HCT116 (cell line): ENCODE measurements around the gene SNX9. TPM values are rescaled to one million over a fixed set of nuclear protein-coding genes. Genes with fewer than 3 reads are reported as not detected.

Experiments
- ATAC-seq: fragments of 200-7000 bp; cut with Tn5 transposase; 2 replicates; pipeline ENCODE4 v1.9.1; 2020; ENCODE audit warnings: mild to moderate bottlenecking, moderate library complexity
- BruUV-seq: library from RNA; stranded (reverse); fragments of 400-500 nt; replicated peaks from 2 replicates; lab custom pipeline; 2021; lab: Mats Ljungman, UMichigan
- CTCF ChIA-PET: fragments of 300-600 bp; sonication (Branson Sonifier 250); formaldehyde crosslinking; loops from one replicate; lab custom pipeline; 2021; ENCODE audit warnings: antibody characterized with exemption; lab: Charles Lee
- POLR2A ChIA-PET: fragments of 300-600, 350-600 bp; sonication (Branson Sonifier 250); formaldehyde crosslinking; loops from one replicate; lab custom pipeline; 2021; ENCODE audit warnings: antibody characterized with exemption; lab: Charles Lee
- RAD21 ChIA-PET, 2 experiments: fragments of 300-600 bp; sonication (Branson Sonifier 250); formaldehyde crosslinking; loops; one replicate each; lab custom pipeline; 2023; ENCODE audit warnings: low total read pairs in 2 of 2; ENCODE audit not compliant: uncharacterized antibody in 2 of 2, unreplicated experiment in 2 of 2, low non-redundant PET in 1 of 2; lab: Charles Lee
- DNase-seq: peaks from one replicate; pipeline ENCODE4 v3.0.0-alpha.2; 2010; ENCODE audit warnings: low read depth, low spot score
- H2AFZ ChIP-seq: fragments of 200-600 bp; shearing (Covaris generic), sonication (generic); 2 replicates; pipeline ENCODE4 v1.6.1; 2017; ENCODE audit warnings: low read depth, mixed run types, mixed read lengths, antibody characterized with exemption, low read length; ENCODE audit not compliant: poor library complexity, severe bottlenecking
- H3K27ac ChIP-seq: 2 replicates; pipeline ENCODE4 v1.5.1; 2012; ENCODE audit warnings: low read depth, low read length
- H3K27me3 ChIP-seq: fragments of 200-600 bp; sonication (generic); 2 replicates; pipeline ENCODE4 v1.6.1; 2016; ENCODE audit warnings: mixed run types, low read length, mixed read lengths; ENCODE audit not compliant: insufficient read depth
- H3K36me3 ChIP-seq, 2 experiments: fragments of 200-500 bp in 1 of 2; fragments of 200-600 bp in 1 of 2; sonication (Bioruptor generic) in 1 of 2; sonication (generic) in 1 of 2; 2 replicates each; pipeline versions ENCODE4 v1.5.1 to v1.6.1; 2014 to 2016; ENCODE audit warnings: low read length in 2 of 2, inconsistent platforms in 1 of 2, mixed read lengths in 1 of 2, mixed run types in 1 of 2; ENCODE audit not compliant: insufficient read depth in 2 of 2, control insufficient read depth in 1 of 2
- H3K4me1 ChIP-seq, 2 experiments: fragments of 200-600 bp in 1 of 2; sonication (generic) in 1 of 2; 2 replicates each; pipeline versions ENCODE4 v1.5.1 to v1.6.1; 2012 to 2017; ENCODE audit warnings: low read length in 2 of 2, inconsistent platforms in 1 of 2, mild to moderate bottlenecking in 1 of 2, mixed read lengths in 1 of 2, mixed run types in 1 of 2, moderate library complexity in 1 of 2; ENCODE audit not compliant: insufficient read depth in 2 of 2, control insufficient read depth in 1 of 2
- H3K4me2 ChIP-seq: fragments of 200-600 bp; sonication (generic); 2 replicates; pipeline ENCODE4 v1.6.1; 2017; ENCODE audit warnings: mixed run types, low read length, mixed read lengths
- H3K4me3 ChIP-seq, 2 experiments: fragments of 200-600 bp in 1 of 2; sonication (generic) in 1 of 2; replicated peaks in 1 of 2; 2 replicates each; pipeline ENCODE4 v1.5.1; 2011 to 2016; ENCODE audit warnings: low read length in 2 of 2, control low read depth in 1 of 2, low read depth in 1 of 2, mild to moderate bottlenecking in 1 of 2, mixed read lengths in 1 of 2, mixed run types in 1 of 2
- H3K79me2 ChIP-seq: fragments of 200-600 bp; sonication (generic); 2 replicates; pipeline ENCODE4 v1.6.1; 2017; ENCODE audit warnings: mild to moderate bottlenecking, mixed run types, low read length, moderate library complexity, mixed read lengths; ENCODE audit not compliant: insufficient read depth
- H3K9ac ChIP-seq: fragments of 200-600 bp; sonication (generic); 2 replicates; pipeline ENCODE4 v1.6.1; 2016; ENCODE audit warnings: low read length, mixed read lengths
- H3K9me2 ChIP-seq: fragments of 200-600 bp; sonication (generic), shearing (Covaris generic); 2 replicates; pipeline ENCODE4 v1.6.1; 2017; ENCODE audit warnings: mixed run types, mild to moderate bottlenecking, moderate library complexity; ENCODE audit not compliant: insufficient read depth
- H3K9me3 ChIP-seq, 2 experiments: fragments of 200-500 bp in 1 of 2; fragments of 200-600 bp in 1 of 2; sonication (Bioruptor generic) in 1 of 2; sonication (generic) in 1 of 2; 2 replicates each; pipeline ENCODE4 v1.6.1; 2014 to 2017; ENCODE audit warnings: low read length in 2 of 2, mixed read lengths in 2 of 2, inconsistent platforms in 1 of 2, low read depth in 1 of 2, mild to moderate bottlenecking in 1 of 2, mixed run types in 1 of 2, moderate library complexity in 1 of 2; ENCODE audit not compliant: control insufficient read depth in 1 of 2, insufficient read depth in 1 of 2
- H4K20me1 ChIP-seq: fragments of 200-600 bp; sonication (generic), shearing (Covaris generic); 2 replicates; pipeline ENCODE4 v1.6.1; 2017; ENCODE audit warnings: mixed run types, mild to moderate bottlenecking, moderate library complexity; ENCODE audit not compliant: insufficient read depth
- CBX3 ChIP-seq: IDR thresholded peaks from 2 replicates; pipeline ENCODE4 v1.6.1; 2012; ENCODE audit warnings: low read depth
- EZH2phosphoT487 ChIP-seq: fragments of 200-600 bp; IDR thresholded peaks from 2 replicates; pipeline ENCODE4 v1.6.1; 2018; ENCODE audit warnings: antibody characterized with exemption, borderline replicate concordance
- POLR2A ChIP-seq: IDR thresholded peaks from 2 replicates; pipeline ENCODE4 v1.7.0; 2011; ENCODE audit warnings: borderline replicate concordance; ENCODE audit not compliant: insufficient read depth, insufficient read length; ENCODE audit errors: extremely low read depth
- RAD21 ChIP-seq: IDR thresholded peaks from 2 replicates; pipeline ENCODE4 v1.6.1; 2012; ENCODE audit warnings: low read depth, mild to moderate bottlenecking
- REST ChIP-seq: IDR thresholded peaks from 2 replicates; pipeline ENCODE4 v1.6.1; 2012; ENCODE audit warnings: low read depth
- SIN3A ChIP-seq: IDR thresholded peaks from 2 replicates; pipeline ENCODE4 v1.6.1; 2012; ENCODE audit warnings: low read depth
- TCF7L2 ChIP-seq: IDR thresholded peaks from 2 replicates; pipeline ENCODE4 v1.7.0; 2011; ENCODE audit warnings: borderline replicate concordance, inconsistent platforms; ENCODE audit not compliant: insufficient read depth, insufficient read length; ENCODE audit errors: extremely low read depth
- ZBTB33 ChIP-seq: IDR thresholded peaks from 2 replicates; pipeline ENCODE4 v1.6.1; 2011; ENCODE audit warnings: mild to moderate bottlenecking, low read length, moderate library complexity; ENCODE audit not compliant: insufficient replicate concordance; ENCODE audit errors: extremely low read depth
- ZFX ChIP-seq: fragments of 450-650 bp; IDR thresholded peaks from 2 replicates; pipeline ENCODE4 v1.6.1; 2017
- ZNF274 ChIP-seq: fragments of 200-500 bp; sonication (Bioruptor generic); IDR thresholded peaks from 2 replicates; pipeline ENCODE4 v1.6.1; 2014; ENCODE audit warnings: mild to moderate bottlenecking, low read depth, low read length, inconsistent platforms
- intact Hi-C: fragments of 100-400 bp; cut with micrococcal nuclease; formaldehyde crosslinking; loops from 2 replicates; pipeline ENCODE4 v1.10.0; 2022
- total RNA-seq: library from RNA; stranded (reverse); gene quantifications from one replicate; pipeline ENCODE4 v1.2.1, GENCODE V29; 2021; ENCODE audit not compliant: unreplicated experiment

Gene SNX9
- total RNA-seq, 1 experiment from 2014 or later = 42.5 TPM

GRCh38 chr6:157895585-157895984 lies 72.5 kb downstream of the SNX9 start (continued):
- no peak for TF ChIP-seq REST
- no peak for TF ChIP-seq ZFX
- no peak for TF ChIP-seq TCF7L2
- no peak for TF ChIP-seq SIN3A

GRCh38 chr6:157896932-157897331 lies 73.9 kb downstream of the SNX9 start:
- no TSS peak for BruUV-seq
- Histone ChIP-seq H3K9me3 (no peaks in the 10 kb centered on the region), H3K79me2 (peaks cover 3% of the 10 kb centered on the region; the same call in 1 of the 2 replicates), H3K4me2 (no peak overlapping the region), H3K27ac (no peak overlapping the region), H3K36me3 (peaks cover 3 to 13% of the 10 kb centered on the region in 2 experiments; a peak in 2 of 4 replicates), H2AFZ (no peak overlapping the region), H3K27me3 (no peaks in the 10 kb centered on the region), H3K9ac (no peak overlapping the region)
- ChIA-PET RAD21 (no interaction called here), CTCF (no interaction called here)
- DNase-seq = no peak
- no peak for TF ChIP-seq REST
- no peak for TF ChIP-seq SIN3A
- no peak for TF ChIP-seq POLR2A
- TF ChIP-seq ZNF274 = no peak
- no peak for TF ChIP-seq RAD21
- TF ChIP-seq EZH2phosphoT487 = no peak
- no peak for TF ChIP-seq CBX3
- no peak for TF ChIP-seq ZBTB33
- TF ChIP-seq, all 23 proteins: peak for 0
- H3K4me1 ChIP-seq = no peaks in the 10 kb centered on the region
- no peaks in the 10 kb centered on the region for H3K9me2 ChIP-seq
- H4K20me1 ChIP-seq = no peaks in the 10 kb centered on the region
- intact Hi-C loops = no loop called here
- no peak overlapping the region for H3K4me3 ChIP-seq
- ATAC-seq = no peak
- POLR2A ChIA-PET = no interaction called here
